ENCODE measurements around the gene SLC2A13.

SLC2A13 gene

DNA sequence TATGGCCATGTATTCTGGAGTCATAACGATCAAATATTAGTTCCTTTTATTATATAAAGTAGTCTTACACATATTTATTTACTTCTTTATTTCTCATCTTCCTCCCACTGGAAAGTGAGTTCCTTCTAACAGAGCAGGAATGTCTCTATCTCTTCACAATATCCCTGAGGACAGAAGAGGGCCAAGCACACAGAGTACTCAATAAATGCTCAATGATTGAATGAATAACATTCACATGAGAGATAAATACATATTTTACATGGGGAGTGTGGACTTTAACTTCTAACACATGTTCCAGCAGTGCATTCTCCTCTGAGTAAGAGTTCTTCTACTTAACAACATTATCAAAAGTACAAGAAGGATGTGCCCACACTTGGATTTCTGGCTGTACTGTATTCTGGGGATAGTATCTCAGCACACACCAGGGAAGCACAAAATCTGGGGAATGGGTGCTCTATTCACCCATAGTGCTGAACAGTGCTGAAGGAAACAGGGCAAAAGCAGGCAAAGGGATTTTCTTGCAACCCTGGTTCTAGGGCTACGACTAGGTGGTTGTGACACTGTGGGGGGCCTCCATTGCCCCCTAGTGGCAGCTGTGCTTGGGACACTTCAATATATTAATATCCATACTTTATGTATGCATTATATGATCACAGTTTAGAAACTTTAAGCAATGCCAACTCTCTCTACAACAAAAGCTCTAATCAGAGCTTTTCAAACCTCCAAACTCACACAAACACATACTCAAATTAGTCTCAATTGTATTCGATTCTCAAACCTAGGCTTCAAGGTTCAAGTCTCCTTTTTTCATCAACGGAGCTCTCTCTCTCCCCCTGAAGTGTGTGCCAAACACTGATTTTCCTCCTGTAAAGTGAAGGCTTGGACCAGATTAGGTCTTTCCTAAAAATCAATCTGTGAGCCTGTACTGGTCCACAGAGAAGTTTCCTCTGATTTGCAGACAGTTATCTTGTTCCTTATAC is 115.5 kb downstream of the SLC2A13 start:
- DNase-seq (ENCODE audit: low spot score), result peak; percentile 69

DNA sequence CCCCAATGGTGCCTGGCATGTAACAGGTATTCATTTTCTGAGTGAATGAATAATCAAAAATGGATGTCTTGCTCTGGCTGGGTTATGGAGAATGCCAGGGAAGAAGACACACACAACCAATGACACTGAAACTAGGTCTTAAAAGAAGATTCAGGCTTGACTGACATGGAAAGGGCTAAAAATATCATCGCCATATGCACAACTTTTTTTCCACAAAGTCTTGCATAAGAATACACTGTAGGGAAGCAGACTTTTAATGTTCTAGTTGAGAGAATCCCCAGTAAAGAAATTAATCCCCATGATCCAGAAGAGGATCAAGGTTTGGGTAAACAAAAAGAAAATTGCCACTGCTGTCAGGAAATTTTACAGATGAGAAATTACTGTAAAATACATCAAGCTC is 116.4 kb downstream of the SLC2A13 start:
- DNase-seq (ENCODE audit: low spot score), result no peak

DNA sequence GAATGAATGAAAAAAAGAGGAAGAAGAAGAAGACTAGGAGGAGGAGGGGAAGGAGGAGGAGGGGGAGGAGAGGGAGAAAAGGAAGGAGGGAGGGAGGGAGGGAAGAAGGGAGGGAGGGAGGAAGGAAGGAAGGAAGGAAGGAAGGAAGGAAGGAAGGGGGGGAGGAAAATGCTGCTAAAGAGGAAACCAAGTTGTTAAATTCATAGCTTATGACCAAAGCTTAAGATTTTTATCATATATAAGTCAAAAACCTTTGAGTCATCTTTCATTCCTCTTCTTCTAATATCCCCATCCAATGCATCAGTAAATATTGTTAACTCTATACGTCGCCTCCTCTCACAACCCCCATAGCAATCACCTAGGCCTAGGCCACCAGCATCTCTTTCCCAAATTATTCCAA is 117.3 kb downstream of the SLC2A13 start:
- no peak for DNase-seq (ENCODE audit: low spot score)

DNA sequence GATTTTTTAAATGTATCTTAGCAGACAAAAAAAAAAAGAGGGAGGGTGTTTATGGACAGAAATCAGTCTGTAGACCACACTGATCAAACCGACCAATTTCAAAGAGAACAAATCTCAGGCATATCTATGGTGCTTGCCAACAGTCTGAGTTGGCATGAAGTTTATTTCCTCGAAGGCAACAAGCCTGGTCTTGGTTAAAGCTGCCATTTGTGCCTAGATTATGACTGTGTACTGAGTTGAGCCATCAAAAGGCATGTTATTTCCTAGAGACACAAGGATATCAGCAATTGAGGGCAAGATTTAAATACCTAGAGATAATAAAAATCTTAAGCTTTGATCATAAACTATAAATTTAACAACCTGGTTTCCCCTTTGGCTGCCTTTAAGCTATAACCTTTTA is 119.2 kb downstream of the SLC2A13 start:
- no peak for DNase-seq (ENCODE audit: low spot score)

DNA sequence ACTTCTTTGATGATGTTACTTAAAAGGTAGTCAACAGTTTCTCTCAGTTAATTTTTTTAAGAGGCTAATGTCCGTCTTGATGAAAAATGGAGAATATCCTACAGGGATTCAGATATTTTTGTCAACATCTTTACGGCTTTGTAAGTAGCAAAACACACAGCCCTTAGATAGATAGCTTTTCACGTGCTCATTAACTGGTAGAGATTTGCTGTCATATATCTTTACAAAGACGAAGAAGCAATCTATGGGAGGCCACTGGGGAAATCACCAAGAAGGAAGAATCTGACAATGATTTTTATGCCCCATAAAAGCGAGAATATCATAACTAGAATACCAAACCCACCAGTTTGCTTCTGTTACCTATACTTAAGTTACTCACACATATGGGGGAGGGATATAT is 121.2 kb downstream of the SLC2A13 start:
- no peak for DNase-seq (ENCODE audit: low spot score)

DNA sequence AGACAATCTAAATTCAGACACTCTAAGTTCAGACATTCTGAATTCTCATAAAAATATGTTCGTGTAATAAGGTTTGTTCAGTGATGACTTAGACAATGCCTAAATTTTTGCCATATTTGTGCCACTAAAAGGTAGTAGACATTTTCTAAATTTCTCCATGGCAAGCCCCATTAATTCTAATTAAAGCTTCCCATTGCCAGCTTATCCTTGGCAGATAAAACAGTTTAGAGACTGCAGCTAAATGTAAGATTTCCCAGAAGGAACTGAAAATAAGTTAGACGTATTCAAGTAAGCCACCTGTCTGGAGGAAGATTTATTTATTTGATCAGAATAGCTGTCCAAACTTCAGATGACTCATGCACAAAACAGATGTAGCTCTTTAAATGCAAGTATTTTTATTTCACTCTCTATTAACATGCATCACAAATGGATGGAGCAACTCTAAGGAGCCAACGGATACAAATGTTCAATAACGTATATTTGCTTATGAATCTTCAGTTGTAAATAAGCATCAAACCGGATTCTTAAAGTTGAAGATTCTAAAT is 130.4 kb downstream of the SLC2A13 start:
- no peak for DNase-seq (ENCODE audit: low spot score)

DNA sequence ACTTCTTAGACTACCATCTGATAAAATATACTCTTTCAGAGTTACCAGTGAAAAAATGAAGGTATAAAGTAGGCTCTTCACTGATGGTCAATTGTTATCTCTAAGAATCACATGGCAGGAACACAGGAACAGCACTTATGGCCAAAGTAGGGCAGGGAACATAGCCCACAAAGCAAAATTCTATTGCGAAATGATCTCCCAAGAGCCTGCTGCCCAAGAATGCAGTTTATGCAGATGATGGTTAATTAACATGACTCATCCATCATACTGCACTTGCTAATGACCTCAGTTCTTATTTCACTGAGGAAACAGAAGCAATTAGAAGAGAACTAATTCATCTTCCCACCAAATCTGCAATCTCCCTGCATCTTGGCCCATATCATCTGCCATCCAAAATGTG is 133.8 kb downstream of the SLC2A13 start:
- peak; percentile 27 for DNase-seq (ENCODE audit: low spot score)

DNA sequence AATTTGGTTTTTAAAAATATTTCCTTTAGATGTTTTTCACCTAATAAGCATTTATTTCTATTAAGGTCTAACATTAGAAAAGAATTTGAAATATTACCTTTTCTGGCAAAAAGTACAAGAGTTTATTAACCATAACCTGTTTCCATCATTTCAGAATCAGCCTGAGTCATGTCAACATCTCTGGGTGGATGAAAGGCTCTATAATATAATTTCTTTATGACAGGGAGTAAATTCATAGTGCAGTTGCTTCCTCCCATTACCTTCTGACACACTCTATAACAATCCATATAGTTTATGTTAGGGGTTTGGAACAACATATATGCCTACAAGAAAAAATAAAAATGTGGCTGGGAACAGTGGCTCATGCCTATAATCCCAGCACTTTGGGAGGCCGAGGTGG is 134.5 kb downstream of the SLC2A13 start:
- no peak for DNase-seq (ENCODE audit: low spot score)

DNA sequence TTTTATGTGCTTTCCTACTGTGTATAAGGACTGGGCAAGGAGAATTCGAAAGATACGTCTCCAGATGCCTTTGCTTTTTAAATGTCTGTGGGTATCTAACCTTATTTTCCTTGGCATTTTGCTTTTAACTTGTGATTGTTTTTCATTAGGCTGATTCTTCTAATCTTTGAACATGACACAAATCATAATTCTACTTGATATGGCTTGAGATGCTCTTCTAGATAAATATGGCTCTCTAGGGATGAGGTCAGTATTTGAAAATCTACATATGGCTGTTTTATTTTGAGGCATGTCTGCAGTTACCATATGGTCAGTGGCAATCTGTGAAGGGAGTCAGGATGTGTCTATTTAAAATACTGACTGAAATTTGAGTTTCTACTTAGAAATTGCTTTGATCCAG is 139.2 kb downstream of the SLC2A13 start:
- DNase-seq (ENCODE audit: low spot score), result no peak

DNA sequence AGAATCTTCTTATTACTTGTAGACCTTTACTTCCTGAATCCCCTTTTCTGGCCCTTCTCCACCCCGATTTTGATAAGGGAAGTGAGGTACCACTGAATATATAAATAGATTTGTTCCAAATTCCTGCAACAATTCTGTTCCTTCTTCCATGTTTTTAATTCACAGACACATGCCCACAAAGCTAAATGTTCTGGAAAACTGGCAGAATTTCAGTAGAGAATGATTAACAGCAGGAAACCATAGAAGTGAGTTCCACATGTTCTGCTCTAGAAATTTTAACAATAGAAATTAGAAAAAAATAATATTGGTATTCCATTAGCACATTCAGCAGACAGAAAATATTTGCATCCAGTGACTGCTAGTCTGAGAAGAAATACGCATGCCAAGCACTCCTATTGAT is 139.6 kb downstream of the SLC2A13 start:
- DNase-seq (ENCODE audit: low spot score), result no peak

DNA sequence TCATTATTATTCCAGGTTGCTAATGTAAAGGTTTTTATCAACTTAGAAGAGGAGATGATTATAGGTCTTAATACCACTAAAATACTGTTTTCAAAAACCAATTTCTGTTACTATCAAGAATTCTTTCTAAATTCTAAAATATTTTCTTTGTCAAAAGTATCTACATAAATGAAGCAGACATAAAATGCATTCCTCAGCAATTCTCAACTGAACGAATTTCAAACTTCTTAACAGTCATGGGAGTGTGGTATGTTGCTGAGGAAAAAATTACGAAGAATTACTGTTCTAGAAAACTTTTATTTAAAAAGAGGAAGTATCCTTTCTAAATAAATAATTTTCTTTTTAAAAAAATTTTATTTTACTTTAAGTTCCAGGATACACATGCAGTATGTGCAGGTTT is 146.4 kb downstream of the SLC2A13 start:
- DNase-seq (ENCODE audit: low spot score), result no peak

DNA sequence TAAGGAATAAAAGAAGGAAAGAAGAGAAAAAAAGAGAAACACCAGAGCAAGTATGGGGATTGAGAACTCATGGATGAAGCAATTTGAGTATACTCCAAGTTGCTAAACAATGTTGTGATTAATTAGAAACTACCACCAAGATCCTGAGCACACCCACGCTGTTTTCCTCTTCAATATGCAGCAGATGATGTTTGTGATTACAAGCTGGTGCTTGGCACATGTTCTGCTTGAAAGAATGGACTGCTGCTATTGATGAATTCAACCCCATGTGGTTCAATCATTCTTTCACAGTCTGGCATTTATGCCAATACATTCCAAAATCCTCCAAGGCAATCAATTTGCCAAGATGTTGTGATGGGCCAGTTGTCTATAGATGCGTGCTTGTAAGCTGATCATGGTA is 146.8 kb downstream of the SLC2A13 start:
- DNase-seq (ENCODE audit: low spot score), result no peak

DNA sequence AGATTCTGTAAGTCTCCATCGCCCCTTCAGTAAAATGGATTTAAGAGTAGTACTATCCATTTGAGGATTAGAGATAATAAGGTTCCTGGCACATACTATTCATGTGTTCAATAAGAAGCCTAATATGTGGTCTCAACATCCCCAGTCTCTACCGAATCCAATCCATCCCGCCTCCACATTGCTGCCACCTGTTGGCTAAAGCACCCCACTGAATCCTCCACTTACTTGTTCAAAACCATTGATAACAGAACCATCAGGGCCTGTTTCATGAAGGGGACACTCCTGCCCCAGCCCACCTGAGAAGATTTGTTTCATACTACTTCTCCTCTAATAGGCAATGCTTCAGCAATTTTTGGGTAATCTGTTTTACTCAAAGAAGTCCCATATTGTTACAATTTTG is 147.5 kb downstream of the SLC2A13 start:
- DNase-seq (ENCODE audit: low spot score), result no peak

DNA sequence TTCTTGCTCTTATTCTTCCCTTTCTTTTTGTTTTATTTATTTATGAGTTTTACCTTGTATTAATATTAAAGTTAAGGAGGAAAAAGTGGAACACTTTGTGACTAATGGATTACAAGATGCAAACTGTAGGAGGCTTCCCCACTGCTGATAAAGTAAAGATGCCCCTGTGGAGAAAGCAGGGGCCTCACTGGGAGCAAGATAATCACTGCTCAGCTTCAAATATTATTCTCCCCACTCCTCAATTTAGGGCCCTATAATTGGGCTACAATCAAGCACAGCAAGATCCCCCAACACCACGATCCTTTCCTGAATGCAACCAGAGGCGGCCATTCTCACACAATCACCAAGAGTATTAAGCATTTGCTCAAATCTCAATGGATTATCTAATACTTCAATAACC is 149.2 kb downstream of the SLC2A13 start:
- no peak for DNase-seq (ENCODE audit: low spot score)

DNA sequence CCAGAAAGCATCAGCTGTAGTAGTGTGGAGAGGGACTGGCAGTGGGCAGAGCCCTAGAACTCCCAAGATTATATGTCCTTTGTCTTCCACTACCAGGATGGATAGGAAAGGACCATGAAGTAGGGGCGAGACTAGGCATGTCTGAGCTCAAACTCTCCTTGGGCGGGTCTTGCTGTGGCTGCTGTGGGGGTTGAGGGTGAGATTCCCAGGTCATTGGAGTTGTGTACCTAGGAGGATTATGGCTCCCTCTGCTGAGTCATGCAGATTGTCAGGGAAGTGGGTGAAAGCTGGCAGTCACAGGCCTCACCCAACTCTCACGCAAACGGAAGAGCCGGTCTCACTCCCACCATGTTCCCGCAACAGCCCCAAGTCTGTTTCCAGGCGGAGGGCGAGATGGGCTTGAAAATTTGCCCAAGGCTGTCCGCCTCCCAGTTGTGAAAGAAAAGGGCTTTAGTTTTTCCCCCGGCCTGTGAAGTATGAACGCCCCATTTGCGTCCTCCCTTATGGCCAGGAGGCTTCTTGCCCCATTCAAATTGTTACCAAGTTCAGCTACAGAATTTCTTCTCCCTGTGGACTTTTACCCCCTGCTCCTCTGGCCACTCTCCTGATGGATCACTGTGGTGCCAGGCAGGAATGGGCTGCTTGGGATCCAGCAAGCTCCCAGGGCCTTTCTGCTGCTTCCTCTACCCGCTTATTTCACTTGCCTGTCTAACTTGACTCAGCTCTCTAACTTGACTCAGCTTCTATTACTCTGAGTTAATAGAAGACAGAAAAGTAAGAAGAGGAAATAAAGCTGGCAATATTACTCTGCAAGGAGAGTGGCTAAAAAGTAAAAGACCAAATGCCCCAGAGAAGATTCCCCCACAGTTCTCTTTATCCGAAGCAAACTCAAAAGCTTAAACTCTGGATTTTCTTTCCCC is 159.3 kb downstream of the SLC2A13 start:
- no peak for DNase-seq (ENCODE audit: low spot score)

DNA sequence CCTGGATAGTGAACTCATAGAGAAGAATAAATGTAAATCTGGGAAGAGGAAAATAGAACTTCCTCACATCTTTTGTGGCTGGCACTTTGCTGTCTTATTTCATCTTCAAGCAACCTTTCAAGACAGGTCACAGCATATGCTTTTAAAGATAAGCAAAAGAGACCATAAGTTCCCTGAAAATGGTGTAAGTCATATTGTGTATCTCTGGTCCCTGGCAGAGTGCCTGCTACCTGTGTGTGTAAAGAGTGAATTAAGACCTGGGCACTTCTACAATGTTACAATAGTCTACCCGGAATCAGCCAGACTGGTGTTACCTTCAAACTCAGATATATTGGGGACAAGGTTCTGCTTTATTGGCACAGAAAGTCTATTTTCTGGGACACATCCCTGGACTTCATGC is 168.8 kb downstream of the SLC2A13 start:
- DNase-seq (ENCODE audit: low spot score), result no peak

DNA sequence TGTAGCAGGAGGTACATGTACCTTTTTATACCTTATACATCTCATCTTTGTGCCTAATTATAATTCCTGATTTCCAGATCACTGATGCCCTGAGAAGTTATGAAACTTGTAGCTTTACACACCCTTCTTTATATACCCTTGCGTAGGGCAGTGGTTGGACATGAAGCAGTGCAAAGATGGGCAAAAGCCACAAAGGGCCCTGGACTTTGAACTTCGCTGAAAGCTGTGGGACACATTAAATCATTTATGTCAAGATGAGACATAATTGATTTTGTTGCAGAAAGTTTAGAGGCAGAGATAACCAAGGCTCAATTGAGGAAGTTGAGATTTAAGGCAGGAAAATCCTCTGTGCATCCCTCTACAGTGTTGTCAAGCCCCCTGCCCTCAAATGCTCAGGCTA is 170.0 kb downstream of the SLC2A13 start:
- no peak for DNase-seq (ENCODE audit: low spot score)

DNA sequence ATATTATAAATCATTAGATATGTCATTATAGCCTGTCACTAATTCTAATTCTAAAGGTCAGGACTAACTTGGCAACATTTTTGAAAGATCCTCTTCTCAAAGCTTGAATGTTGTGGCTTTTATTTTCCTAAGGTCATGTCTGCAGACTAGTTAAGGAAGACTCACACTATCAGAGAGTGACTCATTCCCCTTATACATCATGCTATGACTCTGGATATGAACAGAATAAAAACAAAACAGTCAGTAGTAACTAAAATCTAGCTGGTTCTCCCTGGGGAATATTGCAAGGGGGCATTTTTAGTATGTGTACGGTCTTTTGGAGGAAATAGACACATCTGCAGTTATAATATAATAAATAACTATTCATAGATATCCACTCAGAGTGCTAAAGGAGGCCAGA is 170.6 kb downstream of the SLC2A13 start:
- peak; percentile 22 for DNase-seq (ENCODE audit: low spot score)

DNA sequence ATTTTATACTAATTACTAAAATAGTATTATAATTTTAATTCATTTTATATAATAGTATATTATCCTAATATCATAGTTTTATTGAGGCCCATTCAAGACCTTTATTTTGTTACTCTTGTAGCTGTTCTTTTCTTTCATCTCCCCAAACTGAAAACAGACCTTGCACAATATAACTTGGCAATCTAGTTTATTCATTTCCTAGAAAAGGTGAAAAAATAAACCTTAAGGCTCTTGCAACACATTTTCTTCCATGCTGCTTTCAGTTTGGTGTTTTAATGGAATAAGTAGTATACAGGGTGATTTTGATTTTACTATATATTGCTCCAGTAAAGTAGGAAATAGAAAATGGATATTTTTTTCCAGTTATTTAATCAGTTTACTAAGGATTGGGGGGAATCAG is 174.0 kb downstream of the SLC2A13 start:
- no peak for DNase-seq (ENCODE audit: low spot score)

DNA sequence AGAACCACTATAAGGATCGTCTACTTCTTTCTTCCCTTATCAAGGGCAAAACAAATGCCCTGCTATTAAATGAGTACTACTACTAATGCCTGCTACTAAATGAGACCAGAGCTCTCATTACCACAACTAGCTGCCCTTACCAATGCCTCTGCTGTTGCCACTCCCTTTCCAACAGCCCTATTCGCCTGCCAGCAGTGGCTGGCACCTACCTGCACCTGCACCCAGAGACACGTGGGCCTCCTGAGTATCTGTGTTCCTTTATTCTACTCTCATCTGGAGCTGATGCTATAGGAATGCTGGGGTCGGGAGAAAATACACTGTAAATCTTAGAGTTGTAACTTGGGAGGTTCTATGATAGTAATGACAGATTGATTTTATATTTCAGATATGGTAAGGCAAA is 174.7 kb downstream of the SLC2A13 start:
- no peak for DNase-seq (ENCODE audit: low spot score)

DNA sequence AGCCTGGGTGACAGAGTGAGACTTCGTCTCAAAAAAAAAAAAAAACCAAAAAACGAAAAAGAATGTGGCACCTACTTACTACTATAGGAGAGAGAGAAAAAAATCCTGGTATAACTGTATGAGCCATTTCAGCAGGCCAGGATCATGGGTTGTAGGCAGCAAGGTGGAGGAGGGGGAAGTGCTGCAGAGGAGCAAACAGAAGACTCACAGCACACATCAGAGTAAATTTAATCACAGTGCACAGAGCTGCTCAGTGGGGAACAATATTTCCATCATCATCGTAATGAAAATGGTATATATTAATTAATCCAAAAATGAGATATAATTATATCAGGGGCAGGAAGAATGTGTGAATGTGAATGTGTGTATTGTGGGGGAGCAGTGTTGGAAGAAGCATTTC is 175.8 kb downstream of the SLC2A13 start:
- no peak for DNase-seq (ENCODE audit: low spot score)

DNA sequence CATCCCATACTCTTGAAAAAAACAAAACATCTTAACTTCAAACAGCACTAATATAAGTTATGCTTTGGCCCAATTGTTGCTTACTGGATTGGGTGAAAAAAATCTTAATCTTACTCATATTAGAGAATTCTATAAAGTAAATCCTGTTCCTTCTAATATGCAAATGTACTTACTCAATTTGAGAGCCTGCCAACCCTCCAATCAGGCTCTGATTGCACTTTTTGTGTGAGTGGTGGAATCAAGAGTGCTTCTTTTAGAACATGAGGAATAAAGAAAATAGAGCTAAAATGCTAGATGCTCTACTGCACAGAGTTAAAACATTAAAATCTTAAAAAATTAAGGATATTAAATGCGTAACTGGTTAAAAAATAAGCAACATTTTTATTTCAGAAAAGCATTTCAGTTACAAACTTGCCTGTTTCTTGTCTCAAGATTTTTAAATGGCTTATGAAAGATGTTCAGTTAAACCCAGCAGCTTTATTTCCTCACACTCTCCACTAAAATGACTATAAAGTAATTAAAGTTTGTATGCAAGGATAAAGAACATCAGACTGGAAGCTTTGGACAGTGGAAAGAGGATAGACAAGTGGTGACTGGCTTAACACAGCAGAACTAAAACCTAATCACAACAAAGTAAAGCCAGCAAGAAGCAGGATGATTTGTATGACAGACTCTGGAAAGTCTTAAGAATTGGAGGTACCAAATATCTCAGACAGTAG is 177.5 kb downstream of the SLC2A13 start:
- DNase-seq (ENCODE audit: low spot score), result no peak

Data from AG20443 (cell line).